MCF 10A (cell line): ENCODE results near the gene KTI12. TPM values are rescaled to one million over a fixed set of nuclear protein-coding genes. Genes with fewer than 3 reads are reported as not detected.
"Not testable (repeated sequence)": the region's sequence is repeated elsewhere in the genome, so short reads cannot be mapped to it uniquely, and the experiment has no call there.

Source experiments
- Bru-seq: library from RNA; stranded (reverse); fragments of 400-500 nt; gene quantifications from one replicate; lab custom pipeline; 2021; lab: Mats Ljungman, UMichigan
- BruChase-seq, 2 experiments: library from RNA; stranded (reverse); fragments of 400-500 nt; gene quantifications; one replicate each; lab custom pipeline; 2021; lab: Mats Ljungman, UMichigan
- BruUV-seq: library from RNA; stranded (reverse); fragments of 400-500 nt; replicated peaks from 2 replicates; lab custom pipeline; 2021; lab: Mats Ljungman, UMichigan
- CTCF ChIA-PET: fragments of 300-600 bp; sonication (Branson Sonifier 250); formaldehyde crosslinking; extraction: SDS; loops from one replicate; lab custom pipeline; 2021; ENCODE audit warnings: antibody characterized with exemption, inconsistent platforms; lab: Yijun Ruan, JAX
- POLR2A ChIA-PET: fragments of 300-600, 350-650 bp; sonication (Branson Sonifier 250); formaldehyde crosslinking; extraction: SDS; loops from one replicate; lab custom pipeline; 2020; ENCODE audit warnings: antibody characterized with exemption, inconsistent platforms; lab: Yijun Ruan, JAX
- DNase-seq: peaks from one replicate; pipeline ENCODE4 v3.0.0-alpha.2; 2018; ENCODE audit not compliant: unreplicated experiment
- H3K27ac Mint-ChIP-seq: one replicate; pipeline ENCODE4 v1.8.0; 2022; ENCODE audit warnings: mild to moderate bottlenecking, low read depth, mixed read lengths; ENCODE audit not compliant: unreplicated experiment
- H3K27me3 Mint-ChIP-seq: one replicate; pipeline ENCODE4 v1.8.0; 2022; ENCODE audit warnings: mixed read lengths; ENCODE audit not compliant: insufficient read depth, unreplicated experiment
- H3K36me3 Mint-ChIP-seq: one replicate; pipeline ENCODE4 v1.8.0; 2022; ENCODE audit warnings: mild to moderate bottlenecking, moderate library complexity, mixed read lengths; ENCODE audit not compliant: insufficient read depth, unreplicated experiment
- H3K4me1 Mint-ChIP-seq: one replicate; pipeline ENCODE4 v1.8.0; 2022; ENCODE audit warnings: mixed read lengths; ENCODE audit not compliant: insufficient read depth, unreplicated experiment
- H3K4me3 Mint-ChIP-seq: one replicate; pipeline ENCODE4 v1.8.0; 2022; ENCODE audit warnings: mild to moderate bottlenecking, moderate library complexity, mixed read lengths; ENCODE audit not compliant: unreplicated experiment
- H3K9me3 Mint-ChIP-seq: one replicate; pipeline ENCODE4 v1.8.0; 2022; ENCODE audit warnings: mixed read lengths; ENCODE audit not compliant: unreplicated experiment
- CTCF ChIP-seq: fragments of 200-600 bp; IDR thresholded peaks from one replicate; pipeline ENCODE4 v1.8.0; 2022; ENCODE audit warnings: antibody characterized with exemption, mild to moderate bottlenecking; ENCODE audit not compliant: unreplicated experiment
- intact Hi-C: fragments of 100-400 bp; cut with micrococcal nuclease; formaldehyde crosslinking; loops from 2 replicates; pipeline ENCODE4 v1.14.1; 2022
- long read RNA-seq: library from polyadenylated mRNA; stranded (forward); transcript quantifications from one replicate; pipeline ENCODE4 v2.0.0, GENCODE V29; 2022
- total RNA-seq: library from RNA; stranded (reverse); gene quantifications from 2 replicates; pipeline ENCODE4 v1.2.3, GENCODE V29; 2022

Gene KTI12
- 6.5 and 7.0 TPM in 2 replicates for total RNA-seq
- Bru-seq, nascent RNA, result percentile 90 among the genes with signal in this experiment
- percentile 89 among the genes with signal in this experiment for BruChase-seq, experiment 1, labeled RNA remaining after a 6-hour chase
- BruChase-seq, experiment 2, labeled RNA remaining after a 2-hour chase, result percentile 89 among the genes with signal in this experiment
- long read RNA-seq, transcript KTI12-201 (1 exons, 1,714 nt), result major isoform, 22 of 22 reads
- long read RNA-seq, partial matches to known transcripts, result 0 of 22 reads
- long read RNA-seq, other reads (novel, unspliced or antisense), result 0 of 22 reads

GRCh38 chr1:52033190-52034049 lies at the start of gene KTI12:
Gene KTI12, minus strand, starts transcription at chr1:52033810. Its CDS starts 49 bp downstream, at chr1:52033761.
- Mint-ChIP-seq H3K27ac (peak within 1 kb of the TSS; percentile 91), H3K36me3 (peaks cover 18% of the 10 kb centered on the region), H3K4me1 (peaks cover 23% of the 10 kb centered on the region), H3K9me3 (no peaks in the 10 kb centered on the region), H3K4me3 (peak within 1 kb of the TSS; percentile 89), H3K27me3 (no peaks in the 10 kb centered on the region)
- TF ChIP-seq CTCF, result no peak
- DNase-seq, result peak; percentile 79
- intact Hi-C loops, result no loop called here
- ChIA-PET CTCF (interaction anchor here (0.5 to 1.8 kb wide), 4 partner anchors 15 to 1022 kb away, joined by 3 to 5 read pairs (median 4); no protein-coding TSS in a partner anchor), POLR2A (interaction anchor here (0.6 to 3.9 kb wide), 16 partner anchors 11 to 371 kb away, joined by 3 to 73 read pairs (median 5); partner anchors contain the start of genes BTF3L4, ORC1, PRPF38A and TXNDC12)
- TSS peak; percentile 67 for BruUV-seq

- H3K9me3 Mint-ChIP-seq, result no peaks in the 10 kb centered on the region
- no peak for DNase-seq
- peaks cover 69% of the 10 kb centered on the region for H3K36me3 Mint-ChIP-seq
- POLR2A ChIA-PET, result interaction anchor here (1.1 kb wide), 1 partner anchor 41 kb away, joined by 3 read pairs; no protein-coding TSS in a partner anchor
- intact Hi-C loops, result no loop called here
- TF ChIP-seq CTCF, result no peak
- CTCF ChIA-PET, result interaction anchor here (0.8 to 1.2 kb wide), 2 partner anchors 14 to 26 kb away, joined by 3 to 7 read pairs; no protein-coding TSS in a partner anchor
- H3K4me3 Mint-ChIP-seq, result no peak overlapping the region
- BruUV-seq, result no TSS peak
- no peaks in the 10 kb centered on the region for H3K4me1 Mint-ChIP-seq
- H3K27me3 Mint-ChIP-seq, result no peaks in the 10 kb centered on the region
- H3K27ac Mint-ChIP-seq, result no peak overlapping the region
Observed at GRCh38 chr1:52080014-52080415, 46.4 kb upstream of the KTI12 start.

GRCh38 chr1:52077277-52077676 lies 43.7 kb upstream of the KTI12 start:
- H3K4me1 Mint-ChIP-seq, H3K27me3 Mint-ChIP-seq, H3K4me3 Mint-ChIP-seq, DNase-seq, BruUV-seq, H3K27ac Mint-ChIP-seq, H3K9me3 Mint-ChIP-seq, intact Hi-C loops: not testable (repeated sequence)
- POLR2A ChIA-PET, result interaction anchor here (1.5 kb wide), 1 partner anchor 22 kb away, joined by 4 read pairs; the partner anchor contains the start of genes BTF3L4 and TXNDC12
- H3K36me3 Mint-ChIP-seq, result peaks cover 83% of the 10 kb centered on the region
- CTCF ChIA-PET, result interaction anchor here (0.6 to 0.7 kb wide), 3 partner anchors 135 to 218 kb away, joined by 3 to 5 read pairs (median 3); no protein-coding TSS in a partner anchor

DNA sequence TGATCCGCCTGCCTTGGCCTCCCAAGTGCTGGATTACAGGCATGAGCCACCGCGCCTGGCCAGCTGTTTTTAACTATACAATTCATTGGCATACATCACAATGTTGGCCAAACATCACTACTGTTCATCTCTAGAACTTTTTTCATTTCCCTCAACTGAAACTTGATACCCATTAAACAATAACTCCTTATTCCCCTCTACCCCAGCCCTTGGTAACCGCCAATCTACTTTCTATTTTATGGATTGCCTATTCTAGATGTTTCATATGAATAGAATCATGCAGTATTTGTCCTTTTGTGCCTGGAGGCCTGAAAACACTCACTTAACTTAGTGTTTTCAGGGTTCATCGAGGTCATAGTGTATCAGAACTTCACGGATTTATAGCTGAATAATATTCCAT lies 38.7 kb upstream of the KTI12 start:
- POLR2A ChIA-PET, result interaction anchor here (1.6 kb wide), 1 partner anchor 13 kb away, joined by 5 read pairs; no protein-coding TSS in a partner anchor

More for the DNA sequence above, 38.7 kb upstream of the KTI12 start:
- BruUV-seq, result no TSS peak
- Mint-ChIP-seq H3K9me3 (no peaks in the 10 kb centered on the region), H3K27me3 (no peaks in the 10 kb centered on the region), H3K4me3 (no peak overlapping the region), H3K27ac (no peak overlapping the region), H3K4me1 (no peaks in the 10 kb centered on the region), H3K36me3 (peaks cover 84% of the 10 kb centered on the region)
- CTCF ChIA-PET, result interaction anchor here (0.7 to 1.2 kb wide), 3 partner anchors 10 to 614 kb away, joined by 3 to 6 read pairs (median 3); no protein-coding TSS in a partner anchor
- DNase-seq, result no peak
- intact Hi-C loops, result no loop called here
- TF ChIP-seq CTCF, result no peak
